ENCODE data around the gene NIN.

NIN gene

GRCh38 chr14:50792051-50792477, 38.9 kb downstream of the NIN start:
- DNase-seq (ENCODE audit: low read depth in 1 of 2, low spot score in 1 of 2), result no peak
- in situ Hi-C loops (cut with HindIII; ENCODE audit: low pct_unique_long_range_greater_than_20kb, low sequenced_read_pairs), result no loop called here
- TF ChIP-seq JUND (IDR thresholded peaks at IDR 0.05; ENCODE audit: low read depth), result no peak

- in situ Hi-C loops (cut with HindIII; ENCODE audit: low pct_unique_long_range_greater_than_20kb, low sequenced_read_pairs), result no loop called here
- TF ChIP-seq JUND (IDR thresholded peaks at IDR 0.05; ENCODE audit: low read depth), result no peak
- no peak for DNase-seq (ENCODE audit: low read depth in 1 of 2, low spot score in 1 of 2)
Observed at GRCh38 chr14:50791201-50791600, 39.8 kb downstream of the NIN start.

GRCh38 chr14:50790589-50790988, 40.4 kb downstream of the NIN start:
- in situ Hi-C loops (cut with HindIII; ENCODE audit: low pct_unique_long_range_greater_than_20kb, low sequenced_read_pairs), result no loop called here
- no peak for TF ChIP-seq JUND (IDR thresholded peaks at IDR 0.05; ENCODE audit: low read depth)
- no peak for DNase-seq (ENCODE audit: low read depth in 1 of 2, low spot score in 1 of 2)

GRCh38 chr14:50786751-50787464, 44.1 kb downstream of the NIN start:
- in situ Hi-C loops (cut with HindIII; ENCODE audit: low pct_unique_long_range_greater_than_20kb, low sequenced_read_pairs), result no loop called here

GRCh38 chr14:50785457-50786063, 45.4 kb downstream of the NIN start:
- no peak for TF ChIP-seq JUND (IDR thresholded peaks at IDR 0.05; ENCODE audit: low read depth)
- in situ Hi-C loops (cut with HindIII; ENCODE audit: low pct_unique_long_range_greater_than_20kb, low sequenced_read_pairs), result no loop called here
- DNase-seq (ENCODE audit: low read depth in 1 of 2, low spot score in 1 of 2), result no peak

More at GRCh38 chr14:50786751-50787464, 44.1 kb downstream of the NIN start:
- DNase-seq (ENCODE audit: low read depth in 1 of 2, low spot score in 1 of 2), result no peak
- no peak for TF ChIP-seq JUND (IDR thresholded peaks at IDR 0.05; ENCODE audit: low read depth)

- DNase-seq (ENCODE audit: low read depth in 1 of 2, low spot score in 1 of 2), result no peak
- no peak for TF ChIP-seq JUND (IDR thresholded peaks at IDR 0.05; ENCODE audit: low read depth)
- in situ Hi-C loops (cut with HindIII; ENCODE audit: low pct_unique_long_range_greater_than_20kb, low sequenced_read_pairs), result no loop called here
Observed at GRCh38 chr14:50784683-50785456, 46.1 kb downstream of the NIN start.

- no peak for TF ChIP-seq JUND (IDR thresholded peaks at IDR 0.05; ENCODE audit: low read depth)
- in situ Hi-C loops (cut with HindIII; ENCODE audit: low pct_unique_long_range_greater_than_20kb, low sequenced_read_pairs), result no loop called here
- no peak for DNase-seq (ENCODE audit: low read depth in 1 of 2, low spot score in 1 of 2)
Observed at GRCh38 chr14:50783563-50783962, 47.4 kb downstream of the NIN start.

GRCh38 chr14:50780393-50780792, 50.6 kb downstream of the NIN start:
- in situ Hi-C loops (cut with HindIII; ENCODE audit: low pct_unique_long_range_greater_than_20kb, low sequenced_read_pairs), result no loop called here
- DNase-seq (ENCODE audit: low read depth in 1 of 2, low spot score in 1 of 2), result no peak
- no peak for TF ChIP-seq JUND (IDR thresholded peaks at IDR 0.05; ENCODE audit: low read depth)

GRCh38 chr14:50778721-50779483, 52.1 kb downstream of the NIN start:
- in situ Hi-C loops (cut with HindIII; ENCODE audit: low pct_unique_long_range_greater_than_20kb, low sequenced_read_pairs), result no loop called here
- DNase-seq (ENCODE audit: low read depth in 1 of 2, low spot score in 1 of 2), result no peak
- no peak for TF ChIP-seq JUND (IDR thresholded peaks at IDR 0.05; ENCODE audit: low read depth)

- in situ Hi-C loops (cut with HindIII; ENCODE audit: low pct_unique_long_range_greater_than_20kb, low sequenced_read_pairs), result no loop called here
- DNase-seq (ENCODE audit: low read depth in 1 of 2, low spot score in 1 of 2), result no peak
- no peak for TF ChIP-seq JUND (IDR thresholded peaks at IDR 0.05; ENCODE audit: low read depth)
Observed at GRCh38 chr14:50776522-50776921, 54.4 kb downstream of the NIN start.

- DNase-seq (ENCODE audit: low read depth in 1 of 2, low spot score in 1 of 2), result no peak
- in situ Hi-C loops (cut with HindIII; ENCODE audit: low pct_unique_long_range_greater_than_20kb, low sequenced_read_pairs), result no loop called here
- no peak for TF ChIP-seq JUND (IDR thresholded peaks at IDR 0.05; ENCODE audit: low read depth)
Observed at GRCh38 chr14:50775357-50775756, 55.6 kb downstream of the NIN start.

GRCh38 chr14:50774542-50775267, 56.3 kb downstream of the NIN start:
- TF ChIP-seq JUND (IDR thresholded peaks at IDR 0.05; ENCODE audit: low read depth), result no peak
- in situ Hi-C loops (cut with HindIII; ENCODE audit: low pct_unique_long_range_greater_than_20kb, low sequenced_read_pairs), result no loop called here
- no peak for DNase-seq (ENCODE audit: low read depth in 1 of 2, low spot score in 1 of 2)

Data from T47D (cell line).